H1 (cell line): ENCODE results near the gene GALNT12. TPM values are rescaled to one million over a fixed set of nuclear protein-coding genes. Genes with fewer than 3 reads are reported as not detected.

Source experiments
- KDM1A ChIP-seq: fragments of 200-600, 300-600 bp; sonication (generic); IDR thresholded peaks from 2 replicates; pipeline ENCODE4 v1.7.1; 2016; ENCODE audit warnings: mild to moderate bottlenecking, low read length, borderline replicate concordance
- TEAD4 ChIP-seq: IDR thresholded peaks from 2 replicates; pipeline ENCODE4 v1.6.1; 2012; ENCODE audit warnings: low read depth, low read length, inconsistent platforms, mixed read lengths
- polyA plus RNA-seq, 7 experiments: library from polyadenylated mRNA; depleted of rRNA in 3 of 7; stranded (reverse) in 5 of 7; unstranded in 2 of 7; fragments of >200 nt in 5 of 7; fragments of 200-250 nt in 2 of 7; gene quantifications; 1 replicate in 5 of 7; 2 replicates in 1 of 7; 4 replicates in 1 of 7; pipeline versions ENCODE4 v1.2.1 to v1.2.3, GENCODE V29; 2011 to 2013; ENCODE audit warnings: missing spikeins in 2 of 7, mixed read lengths in 2 of 7
- total RNA-seq: library from RNA; stranded (reverse); fragmentation: NEBNext Ultra II Directional; extraction: Animal tissue kit (Norgen Biotek cat#: 25700); gene quantifications from 2 replicates; pipeline ENCODE4 v1.2.1, GENCODE V29; 2021
- TF ChIP-seq, protein P1 (sequence below): fragments of 300-600 bp; sonication (generic); IDR thresholded peaks from 2 replicates; pipeline ENCODE4 v1.7.1; 2012; ENCODE audit warnings: low read length, moderate library complexity, mild to moderate bottlenecking, inconsistent platforms; ENCODE audit not compliant: insufficient replicate concordance

GALNT12 gene
- total and polyA plus RNA-seq, 2 of the 8 experiments (the other 6 are each of a cell fraction or from before 2014, with no cell fraction given) = 16.2 to 19.6 TPM

DNA sequence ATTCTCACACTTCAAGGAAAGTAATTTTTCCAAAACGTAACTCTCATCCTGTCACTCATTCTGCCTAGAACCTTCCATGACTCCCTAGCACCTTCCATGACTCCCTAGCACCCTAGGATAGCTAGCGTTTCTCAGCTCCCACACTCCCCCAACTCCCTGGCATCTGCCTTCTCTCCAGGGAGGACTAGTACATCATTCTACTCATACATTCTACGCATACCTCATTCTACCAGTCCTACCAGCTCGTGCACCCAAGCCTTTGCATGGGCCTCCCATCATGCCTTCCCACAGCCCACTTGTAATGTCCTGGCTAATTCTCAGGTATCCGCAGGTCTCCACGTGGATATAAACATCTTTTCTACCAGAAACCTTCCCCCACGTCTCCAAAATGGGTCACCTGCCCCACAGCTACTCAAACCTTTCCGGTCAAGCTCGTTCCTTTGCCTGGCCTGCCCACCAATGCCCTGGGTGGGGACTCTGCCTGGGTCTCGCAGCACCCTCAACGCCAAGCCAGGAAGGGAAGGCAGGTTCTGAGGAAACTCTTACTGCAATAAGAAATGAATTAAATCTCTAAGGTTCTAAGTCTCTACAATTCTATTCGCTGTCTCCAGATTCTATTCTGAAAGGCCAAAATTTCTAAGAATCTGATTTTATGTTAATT is 12.0 kb upstream of the GALNT12 start (continued):
- TF ChIP-seq, protein P1, sequence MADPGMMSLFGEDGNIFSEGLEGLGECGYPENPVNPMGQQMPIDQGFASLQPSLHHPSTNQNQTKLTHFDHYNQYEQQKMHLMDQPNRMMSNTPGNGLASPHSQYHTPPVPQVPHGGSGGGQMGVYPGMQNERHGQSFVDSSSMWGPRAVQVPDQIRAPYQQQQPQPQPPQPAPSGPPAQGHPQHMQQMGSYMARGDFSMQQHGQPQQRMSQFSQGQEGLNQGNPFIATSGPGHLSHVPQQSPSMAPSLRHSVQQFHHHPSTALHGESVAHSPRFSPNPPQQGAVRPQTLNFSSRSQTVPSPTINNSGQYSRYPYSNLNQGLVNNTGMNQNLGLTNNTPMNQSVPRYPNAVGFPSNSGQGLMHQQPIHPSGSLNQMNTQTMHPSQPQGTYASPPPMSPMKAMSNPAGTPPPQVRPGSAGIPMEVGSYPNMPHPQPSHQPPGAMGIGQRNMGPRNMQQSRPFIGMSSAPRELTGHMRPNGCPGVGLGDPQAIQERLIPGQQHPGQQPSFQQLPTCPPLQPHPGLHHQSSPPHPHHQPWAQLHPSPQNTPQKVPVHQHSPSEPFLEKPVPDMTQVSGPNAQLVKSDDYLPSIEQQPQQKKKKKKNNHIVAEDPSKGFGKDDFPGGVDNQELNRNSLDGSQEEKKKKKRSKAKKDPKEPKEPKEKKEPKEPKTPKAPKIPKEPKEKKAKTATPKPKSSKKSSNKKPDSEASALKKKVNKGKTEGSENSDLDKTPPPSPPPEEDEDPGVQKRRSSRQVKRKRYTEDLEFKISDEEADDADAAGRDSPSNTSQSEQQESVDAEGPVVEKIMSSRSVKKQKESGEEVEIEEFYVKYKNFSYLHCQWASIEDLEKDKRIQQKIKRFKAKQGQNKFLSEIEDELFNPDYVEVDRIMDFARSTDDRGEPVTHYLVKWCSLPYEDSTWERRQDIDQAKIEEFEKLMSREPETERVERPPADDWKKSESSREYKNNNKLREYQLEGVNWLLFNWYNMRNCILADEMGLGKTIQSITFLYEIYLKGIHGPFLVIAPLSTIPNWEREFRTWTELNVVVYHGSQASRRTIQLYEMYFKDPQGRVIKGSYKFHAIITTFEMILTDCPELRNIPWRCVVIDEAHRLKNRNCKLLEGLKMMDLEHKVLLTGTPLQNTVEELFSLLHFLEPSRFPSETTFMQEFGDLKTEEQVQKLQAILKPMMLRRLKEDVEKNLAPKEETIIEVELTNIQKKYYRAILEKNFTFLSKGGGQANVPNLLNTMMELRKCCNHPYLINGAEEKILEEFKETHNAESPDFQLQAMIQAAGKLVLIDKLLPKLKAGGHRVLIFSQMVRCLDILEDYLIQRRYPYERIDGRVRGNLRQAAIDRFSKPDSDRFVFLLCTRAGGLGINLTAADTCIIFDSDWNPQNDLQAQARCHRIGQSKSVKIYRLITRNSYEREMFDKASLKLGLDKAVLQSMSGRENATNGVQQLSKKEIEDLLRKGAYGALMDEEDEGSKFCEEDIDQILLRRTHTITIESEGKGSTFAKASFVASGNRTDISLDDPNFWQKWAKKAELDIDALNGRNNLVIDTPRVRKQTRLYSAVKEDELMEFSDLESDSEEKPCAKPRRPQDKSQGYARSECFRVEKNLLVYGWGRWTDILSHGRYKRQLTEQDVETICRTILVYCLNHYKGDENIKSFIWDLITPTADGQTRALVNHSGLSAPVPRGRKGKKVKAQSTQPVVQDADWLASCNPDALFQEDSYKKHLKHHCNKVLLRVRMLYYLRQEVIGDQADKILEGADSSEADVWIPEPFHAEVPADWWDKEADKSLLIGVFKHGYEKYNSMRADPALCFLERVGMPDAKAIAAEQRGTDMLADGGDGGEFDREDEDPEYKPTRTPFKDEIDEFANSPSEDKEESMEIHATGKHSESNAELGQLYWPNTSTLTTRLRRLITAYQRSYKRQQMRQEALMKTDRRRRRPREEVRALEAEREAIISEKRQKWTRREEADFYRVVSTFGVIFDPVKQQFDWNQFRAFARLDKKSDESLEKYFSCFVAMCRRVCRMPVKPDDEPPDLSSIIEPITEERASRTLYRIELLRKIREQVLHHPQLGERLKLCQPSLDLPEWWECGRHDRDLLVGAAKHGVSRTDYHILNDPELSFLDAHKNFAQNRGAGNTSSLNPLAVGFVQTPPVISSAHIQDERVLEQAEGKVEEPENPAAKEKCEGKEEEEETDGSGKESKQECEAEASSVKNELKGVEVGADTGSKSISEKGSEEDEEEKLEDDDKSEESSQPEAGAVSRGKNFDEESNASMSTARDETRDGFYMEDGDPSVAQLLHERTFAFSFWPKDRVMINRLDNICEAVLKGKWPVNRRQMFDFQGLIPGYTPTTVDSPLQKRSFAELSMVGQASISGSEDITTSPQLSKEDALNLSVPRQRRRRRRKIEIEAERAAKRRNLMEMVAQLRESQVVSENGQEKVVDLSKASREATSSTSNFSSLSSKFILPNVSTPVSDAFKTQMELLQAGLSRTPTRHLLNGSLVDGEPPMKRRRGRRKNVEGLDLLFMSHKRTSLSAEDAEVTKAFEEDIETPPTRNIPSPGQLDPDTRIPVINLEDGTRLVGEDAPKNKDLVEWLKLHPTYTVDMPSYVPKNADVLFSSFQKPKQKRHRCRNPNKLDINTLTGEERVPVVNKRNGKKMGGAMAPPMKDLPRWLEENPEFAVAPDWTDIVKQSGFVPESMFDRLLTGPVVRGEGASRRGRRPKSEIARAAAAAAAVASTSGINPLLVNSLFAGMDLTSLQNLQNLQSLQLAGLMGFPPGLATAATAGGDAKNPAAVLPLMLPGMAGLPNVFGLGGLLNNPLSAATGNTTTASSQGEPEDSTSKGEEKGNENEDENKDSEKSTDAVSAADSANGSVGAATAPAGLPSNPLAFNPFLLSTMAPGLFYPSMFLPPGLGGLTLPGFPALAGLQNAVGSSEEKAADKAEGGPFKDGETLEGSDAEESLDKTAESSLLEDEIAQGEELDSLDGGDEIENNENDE = no peak
- TF ChIP-seq KDM1A (peak; percentile 82; the same call in 1 of the 2 replicates), TEAD4 (0 out of 2 replicates have a peak, but pooled peaks have one; percentile 36)
- TF ChIP-seq, all 59 proteins: peak for 3
